Mammary epithelial cell (primary cell): Measurements from ENCODE around the gene F5.

ENCODE experiments used
- CTCF ChIP-seq, 2 donors: IDR thresholded peaks in 1 of 2; conservative IDR thresholded peaks in 1 of 2; 2 replicates each; pipeline ENCODE4 v1.5.1; 2011 to 2012; ENCODE audit warnings: inconsistent platforms in 2 of 2, low read length in 2 of 2, mild to moderate bottlenecking in 2 of 2, control low read depth in 1 of 2, low read depth in 1 of 2; ENCODE audit not compliant: insufficient read depth in 1 of 2; ENCODE audit errors: extremely low read depth in 1 of 2
- EZH2 ChIP-seq: IDR thresholded peaks from 2 replicates; pipeline ENCODE4 v1.6.1; 2012; ENCODE audit warnings: low read length, inconsistent platforms, borderline replicate concordance

- TF ChIP-seq CTCF (conservative IDR thresholded peaks at IDR 0.05 in 1 of 2, IDR thresholded peaks at IDR 0.05 in 1 of 2; ENCODE audit: extremely low read depth in 1 of 2, insufficient read depth in 1 of 2, low read depth in 1 of 2, low read length in 2 of 2) (no peak), EZH2 (no peak)
These were observed 91.9 kb downstream of the F5 start for GRCh38 chr1:169494343-169494742.
